NCI-H1105 treated with DMSO at 0.1 percent for 48 hours (cell line): ENCODE results near the gene MAN1C1.
"Not testable (repeated sequence)": the region's sequence is repeated elsewhere in the genome, so short reads cannot be mapped to it uniquely, and the experiment has no call there.

ENCODE experiments used
- DNase-seq: peaks from one replicate; lab custom pipeline; 2025; lab: John Stamatoyannopoulos, UW

The MAN1C1 gene

DNA sequence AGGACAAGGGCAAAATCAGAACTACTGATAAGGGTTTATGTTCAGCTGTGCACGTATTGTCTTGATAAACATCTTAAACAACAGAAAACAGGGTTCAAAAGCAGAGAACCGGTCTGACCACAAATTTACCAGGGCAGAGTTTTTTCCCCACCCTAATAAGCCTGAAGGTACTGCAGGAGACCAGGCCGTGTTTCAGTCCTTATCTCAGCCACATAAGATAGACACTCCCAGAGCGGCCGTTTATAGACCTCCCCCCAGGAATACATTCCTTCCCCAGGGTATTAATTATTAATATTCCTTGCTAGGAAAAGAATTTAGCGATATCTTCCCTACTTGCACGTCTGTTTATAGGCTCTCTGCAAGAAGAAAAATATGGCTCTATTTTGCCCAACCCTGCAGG, 19.6 kb downstream of the MAN1C1 start:
- DNase-seq: not testable (repeated sequence)

DNA sequence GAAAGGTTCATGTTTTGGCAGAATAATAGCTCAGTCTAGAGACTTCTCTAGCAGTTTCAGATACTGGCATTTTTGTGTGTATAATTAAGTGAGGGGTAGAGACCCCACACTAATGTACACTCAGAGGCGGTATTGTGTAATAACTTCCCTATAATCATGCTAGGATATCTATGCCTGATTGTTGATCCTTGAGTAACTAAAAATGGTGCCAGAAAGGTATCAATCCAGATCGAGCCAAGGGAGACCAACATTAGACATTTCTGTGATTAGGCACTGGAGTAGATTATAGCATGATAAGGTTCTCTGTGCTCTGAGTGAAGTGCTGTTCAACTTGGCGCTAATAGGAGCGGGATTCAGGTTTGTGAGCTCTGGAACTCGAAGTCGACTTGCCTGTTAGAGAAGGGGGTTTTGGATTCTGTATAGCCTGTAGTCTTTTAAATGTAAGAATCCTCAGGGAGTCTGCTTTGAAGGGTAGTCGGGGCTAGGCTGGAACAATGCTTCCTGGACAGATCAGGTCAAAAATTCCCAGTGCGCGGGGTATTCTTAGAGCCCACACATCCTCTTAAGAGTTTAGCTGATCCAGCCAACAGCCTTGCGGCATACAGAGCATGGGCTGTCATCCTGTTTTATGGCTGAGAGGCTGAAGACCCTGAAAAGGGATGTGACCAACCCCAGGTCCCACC, 24.2 kb downstream of the MAN1C1 start:
- DNase-seq: no peak

DNA sequence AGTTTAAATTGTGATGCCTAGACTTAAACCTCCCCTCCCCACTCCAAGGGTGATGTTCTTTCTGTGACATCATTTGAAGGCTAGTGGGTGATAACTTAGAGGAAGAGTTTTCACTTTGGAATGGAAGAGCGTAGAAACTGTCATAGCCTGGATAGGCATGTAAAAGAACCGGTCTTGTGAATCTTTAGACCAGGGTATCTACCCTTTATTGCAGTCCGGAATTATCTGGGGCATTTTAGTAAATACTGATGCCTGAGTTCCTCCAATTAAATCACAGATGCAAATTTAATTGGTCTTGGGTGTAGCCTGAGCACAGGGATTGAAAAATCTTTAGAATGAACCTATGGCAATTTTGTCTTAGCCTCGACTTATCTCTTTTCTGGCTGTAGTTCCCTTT, 24.7 kb downstream of the MAN1C1 start:
- DNase-seq: no peak

DNA sequence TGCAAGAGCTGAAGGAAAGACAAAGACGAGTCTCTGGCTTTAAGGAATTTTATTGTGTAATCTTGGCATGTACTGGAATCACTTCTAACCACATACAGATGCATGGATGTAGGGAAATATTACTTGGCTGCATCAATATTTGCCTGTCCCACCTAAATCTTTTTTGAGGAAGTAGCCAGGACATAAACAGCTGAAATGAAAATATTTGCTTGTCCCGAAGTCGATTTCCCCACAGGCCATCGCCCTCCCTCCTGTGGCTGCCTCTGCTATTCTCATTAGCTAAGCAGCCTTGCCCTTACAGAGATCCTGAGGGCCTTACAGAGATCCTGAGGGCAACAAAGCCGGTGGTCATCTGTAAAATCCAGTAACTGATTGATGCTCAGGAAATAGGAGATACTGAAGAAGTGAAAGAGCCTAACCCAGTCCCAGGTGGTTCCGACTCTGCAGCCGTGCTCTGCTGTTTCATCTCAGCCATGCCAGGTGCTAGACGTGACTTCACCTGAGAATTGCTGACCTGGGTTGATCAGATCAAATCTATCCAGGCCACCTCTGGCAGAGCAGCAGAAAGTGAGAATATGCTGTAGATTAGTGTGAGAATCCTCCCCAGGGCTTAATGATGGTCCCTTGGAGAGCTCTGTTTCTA, 25.5 kb downstream of the MAN1C1 start:
- DNase-seq: no peak

DNA sequence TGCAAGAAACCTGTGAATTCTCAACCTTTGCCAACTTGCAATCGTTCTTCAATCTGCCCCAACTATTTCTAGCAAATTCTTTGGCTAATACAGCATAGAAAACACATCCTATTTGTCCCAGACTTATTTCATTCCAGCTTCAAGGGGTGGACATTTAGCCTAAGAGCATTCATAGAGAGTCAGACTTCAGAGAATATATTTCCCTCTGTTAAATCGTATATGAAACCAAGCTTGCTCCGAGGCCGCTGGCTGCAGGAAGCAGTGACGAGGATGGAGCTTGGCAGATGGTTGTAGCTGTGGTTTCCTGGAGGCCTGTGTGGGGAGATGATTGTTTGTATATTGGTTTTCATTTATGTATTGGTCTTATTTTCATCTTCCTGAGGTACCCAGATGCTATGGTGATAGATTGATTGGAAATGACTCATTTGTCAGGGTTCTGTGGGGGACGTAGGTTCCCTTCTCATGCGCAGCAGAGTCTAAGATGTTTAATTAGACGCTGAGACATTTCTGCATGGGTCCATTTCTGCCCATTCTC, 26.1 kb downstream of the MAN1C1 start:
- no peak for DNase-seq

DNA sequence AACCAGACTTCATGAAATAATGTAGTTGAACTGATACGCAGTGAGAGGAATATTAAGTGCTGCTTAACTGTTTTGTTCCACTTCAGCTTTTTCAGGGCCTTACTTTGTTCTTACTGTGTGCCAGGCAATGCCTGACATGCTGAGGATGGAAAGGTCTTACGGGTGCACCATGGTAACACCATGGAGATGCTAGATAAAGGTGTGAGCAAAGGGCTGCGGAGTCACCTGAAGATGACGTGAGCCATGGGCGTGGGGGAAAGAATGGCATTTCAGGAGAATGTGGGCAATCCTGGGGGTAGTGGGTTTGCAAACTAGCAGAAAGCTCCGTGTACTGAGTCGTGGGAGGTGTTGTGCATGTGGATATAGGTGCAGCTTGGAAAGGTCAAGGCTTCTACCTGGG, 27.3 kb downstream of the MAN1C1 start:
- DNase-seq: no peak

DNA sequence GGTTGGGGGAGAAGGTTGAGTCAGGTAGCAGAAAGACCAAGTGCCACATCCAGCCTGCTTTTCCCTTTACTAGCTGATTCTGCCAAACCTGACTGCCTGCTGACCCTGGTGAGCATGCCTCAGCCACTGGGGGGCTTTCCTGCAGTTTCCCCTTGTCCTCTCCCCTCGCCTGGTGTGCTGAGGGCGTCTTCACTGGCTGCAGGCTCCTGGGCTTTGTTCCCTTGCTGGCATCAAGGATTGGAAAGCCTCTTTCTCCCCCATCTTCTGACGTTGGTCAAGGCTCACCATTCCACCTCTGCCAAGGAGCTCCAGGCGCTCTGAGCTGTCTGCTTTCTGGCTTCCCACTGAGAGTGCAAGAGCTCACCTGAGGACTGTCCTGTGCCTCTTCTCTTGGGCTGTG, 28.4 kb downstream of the MAN1C1 start:
- DNase-seq: no peak

DNA sequence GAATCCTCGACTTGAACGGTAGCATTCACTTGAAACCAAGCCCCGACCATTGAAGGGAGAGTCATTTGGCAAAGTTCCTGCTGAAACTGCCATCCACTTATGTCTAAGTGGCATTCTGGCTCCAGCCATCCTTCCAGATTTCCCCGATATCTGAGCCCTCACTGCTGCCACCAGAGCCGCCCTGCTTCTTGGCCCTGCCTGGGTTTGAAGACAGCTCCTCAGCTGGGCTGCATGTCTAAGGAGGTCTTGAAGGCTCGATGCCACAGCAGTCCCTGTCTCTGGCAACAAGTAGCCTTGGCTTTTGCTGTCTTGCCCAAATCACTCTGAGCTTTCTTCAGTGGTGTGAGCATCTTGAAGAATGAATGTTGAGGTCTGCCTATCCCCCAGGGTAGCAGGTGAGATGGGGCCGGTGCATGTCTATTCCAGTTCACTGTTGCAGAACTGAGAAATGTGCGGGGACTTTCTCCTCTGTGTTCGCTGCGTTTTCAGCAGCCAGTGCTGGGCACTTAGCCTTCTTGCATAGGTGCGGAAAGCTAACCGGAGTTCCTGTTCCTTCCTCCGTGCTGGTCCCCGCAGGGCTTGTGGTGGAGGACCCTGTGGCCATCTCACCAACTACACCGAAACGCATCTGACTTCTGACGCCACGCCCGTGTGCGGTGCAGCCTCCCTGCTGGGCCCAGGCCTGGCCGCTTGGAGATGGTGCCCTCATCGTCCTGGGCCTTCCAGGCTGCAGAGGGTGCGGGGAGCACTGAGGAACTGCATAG, 29.2 kb downstream of the MAN1C1 start:
- DNase-seq: peak; percentile 89

DNA sequence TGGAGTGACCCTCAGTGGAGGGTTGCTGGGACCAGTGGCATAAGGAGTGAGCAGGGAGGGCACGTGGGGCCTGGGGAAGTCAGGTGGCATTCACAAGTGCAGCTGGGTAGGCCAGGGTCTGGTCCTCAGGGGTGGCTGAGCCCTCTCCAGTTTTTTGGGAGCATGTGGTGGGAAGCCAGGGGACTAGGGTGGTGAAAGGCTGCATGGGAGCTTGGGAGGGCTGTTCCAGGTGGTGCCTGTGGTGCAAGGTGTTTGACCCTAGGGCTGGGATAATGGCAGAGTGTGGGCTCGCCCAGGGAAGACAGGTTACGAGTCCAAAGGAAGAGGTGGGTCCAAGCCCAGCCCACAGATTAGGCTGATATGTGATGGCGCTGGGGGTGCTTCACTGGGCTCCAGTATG, 30.5 kb downstream of the MAN1C1 start:
- no peak for DNase-seq

DNA sequence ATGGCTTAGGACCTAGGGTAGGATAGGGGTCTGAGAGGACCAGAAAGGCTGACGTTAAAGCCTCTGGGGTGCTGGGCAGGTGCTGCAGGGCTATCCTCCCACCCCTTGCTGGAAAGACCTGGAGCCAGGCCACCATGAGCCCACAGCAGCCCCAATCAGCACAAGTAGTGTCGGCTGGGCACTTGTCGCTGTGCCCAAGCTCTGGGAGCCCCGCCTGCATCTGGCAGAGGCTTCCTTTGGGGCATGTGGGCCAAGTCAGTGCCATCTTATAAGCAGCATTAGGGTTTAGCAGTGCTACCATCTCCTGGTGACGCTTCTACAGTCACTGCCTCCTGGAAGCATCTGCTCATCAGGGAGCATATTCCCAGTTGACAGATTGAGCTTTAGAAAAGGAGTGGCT, 31.3 kb downstream of the MAN1C1 start:
- no peak for DNase-seq

DNA sequence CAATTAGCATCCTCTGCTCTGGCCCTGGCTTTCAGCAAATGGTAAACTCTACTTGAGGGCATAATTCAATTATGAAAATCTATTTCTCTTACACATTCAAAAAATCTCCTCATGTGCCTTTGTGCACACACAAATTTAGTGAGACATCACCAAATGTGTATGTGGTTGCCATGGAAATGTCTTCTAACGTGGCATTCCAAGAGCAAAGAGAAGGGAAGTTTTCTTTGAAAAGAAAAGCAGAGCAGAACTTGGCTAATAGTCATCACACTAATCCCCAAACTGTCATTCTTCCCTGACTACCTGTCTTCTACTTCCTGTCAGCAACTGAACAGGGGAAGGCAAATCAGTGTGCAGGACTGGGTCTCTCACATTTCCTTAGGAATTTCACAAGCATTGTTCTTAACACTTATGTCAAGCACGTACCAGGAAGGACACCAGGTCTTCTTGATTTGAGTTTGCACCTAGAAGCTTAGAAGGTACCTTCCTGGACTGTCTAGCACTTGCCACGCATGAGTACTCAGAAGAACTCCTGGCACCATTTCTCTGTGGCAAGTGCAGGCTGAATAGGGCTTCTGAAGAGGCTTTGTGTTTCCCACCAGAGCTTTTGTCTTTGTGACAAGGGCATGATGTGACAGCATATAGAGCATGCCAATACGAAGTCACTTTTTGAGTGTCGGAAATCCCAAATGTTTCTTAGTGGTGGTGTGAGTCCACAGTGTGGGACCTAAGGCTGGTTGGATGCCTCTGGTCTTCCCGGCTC, 32.3 kb downstream of the MAN1C1 start:
- no peak for DNase-seq

DNA sequence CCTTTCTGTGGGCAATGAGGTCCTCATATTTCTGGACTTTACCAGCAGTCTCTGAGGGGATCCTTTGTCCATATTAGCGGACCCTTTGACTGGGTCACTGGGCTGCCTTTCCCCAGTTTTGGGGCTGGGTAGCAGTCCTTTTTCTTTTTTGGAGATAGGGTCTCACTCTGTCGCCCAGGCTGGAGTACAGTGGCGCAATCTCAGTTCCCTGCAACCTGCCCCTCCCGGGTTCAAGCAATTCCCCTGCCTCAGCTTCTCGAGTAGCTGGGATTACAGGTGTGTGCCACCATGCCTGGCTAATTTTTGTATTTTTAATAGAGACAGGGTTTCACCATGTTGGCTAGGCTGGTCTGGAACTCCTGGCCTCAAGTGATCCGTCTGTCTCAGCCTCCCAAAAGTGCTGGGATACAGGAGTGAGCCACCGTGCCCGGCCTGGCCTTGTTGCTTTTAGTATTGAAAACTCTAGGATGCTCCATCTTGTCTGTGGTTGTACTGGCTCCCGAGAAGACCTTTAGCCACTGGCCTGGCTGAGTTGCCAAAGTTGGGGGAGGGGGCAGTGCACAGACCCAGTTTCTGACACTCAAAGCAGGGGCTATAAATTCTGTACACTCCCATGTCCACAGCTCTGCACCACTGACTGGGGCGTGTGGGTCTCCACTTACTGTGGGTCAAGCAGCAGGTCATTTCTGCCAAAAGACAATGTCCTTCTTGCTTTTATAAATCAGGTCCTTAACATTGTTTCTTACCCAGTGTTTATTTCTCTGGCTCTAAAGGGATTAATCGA, 33.1 kb downstream of the MAN1C1 start:
- DNase-seq: no peak

DNA sequence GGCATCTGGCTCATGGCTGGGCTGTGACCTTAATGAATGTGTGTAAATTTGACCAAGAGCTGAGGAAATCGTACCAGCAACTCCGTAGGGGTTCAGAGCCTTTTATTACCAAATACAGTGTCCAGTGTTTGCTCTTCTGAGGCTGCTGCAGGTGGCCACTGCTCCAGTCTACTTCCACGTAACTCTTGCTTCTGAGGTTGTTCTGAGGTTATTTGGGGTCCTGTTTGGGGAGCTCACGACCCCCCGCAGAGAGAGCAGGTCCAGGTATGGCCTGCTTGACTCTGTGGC, 33.6 kb downstream of the MAN1C1 start:
- DNase-seq: no peak

DNA sequence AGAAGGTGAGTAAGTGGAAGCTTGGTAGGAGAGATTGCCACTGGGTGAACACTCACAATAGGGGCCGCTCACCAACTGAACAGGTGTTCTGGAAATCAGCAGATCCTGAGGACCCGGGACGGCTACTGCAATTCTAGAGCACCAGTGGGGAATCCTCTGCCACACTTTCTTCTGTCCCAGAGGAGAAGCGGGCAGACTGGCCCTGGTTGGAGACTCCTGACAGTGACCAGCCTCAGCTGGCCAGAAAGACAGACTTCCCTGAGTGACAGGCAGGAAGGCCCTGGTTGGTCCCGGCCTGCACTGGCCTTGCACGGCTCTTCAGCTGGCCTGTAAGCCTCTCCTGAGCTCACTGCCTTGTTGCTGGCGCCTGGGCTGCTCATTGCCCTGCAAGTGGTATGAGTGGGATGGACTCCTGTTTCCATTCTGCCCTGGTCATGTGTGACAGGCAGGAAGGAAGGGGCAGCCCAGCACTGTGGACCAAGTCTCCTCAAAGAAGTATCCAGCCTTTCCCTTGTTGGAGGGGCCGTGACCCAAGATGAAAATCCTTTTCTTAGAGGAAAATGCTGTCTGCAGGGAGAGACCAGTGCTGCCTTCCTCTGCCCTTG, 34.5 kb downstream of the MAN1C1 start:
- DNase-seq: no peak

DNA sequence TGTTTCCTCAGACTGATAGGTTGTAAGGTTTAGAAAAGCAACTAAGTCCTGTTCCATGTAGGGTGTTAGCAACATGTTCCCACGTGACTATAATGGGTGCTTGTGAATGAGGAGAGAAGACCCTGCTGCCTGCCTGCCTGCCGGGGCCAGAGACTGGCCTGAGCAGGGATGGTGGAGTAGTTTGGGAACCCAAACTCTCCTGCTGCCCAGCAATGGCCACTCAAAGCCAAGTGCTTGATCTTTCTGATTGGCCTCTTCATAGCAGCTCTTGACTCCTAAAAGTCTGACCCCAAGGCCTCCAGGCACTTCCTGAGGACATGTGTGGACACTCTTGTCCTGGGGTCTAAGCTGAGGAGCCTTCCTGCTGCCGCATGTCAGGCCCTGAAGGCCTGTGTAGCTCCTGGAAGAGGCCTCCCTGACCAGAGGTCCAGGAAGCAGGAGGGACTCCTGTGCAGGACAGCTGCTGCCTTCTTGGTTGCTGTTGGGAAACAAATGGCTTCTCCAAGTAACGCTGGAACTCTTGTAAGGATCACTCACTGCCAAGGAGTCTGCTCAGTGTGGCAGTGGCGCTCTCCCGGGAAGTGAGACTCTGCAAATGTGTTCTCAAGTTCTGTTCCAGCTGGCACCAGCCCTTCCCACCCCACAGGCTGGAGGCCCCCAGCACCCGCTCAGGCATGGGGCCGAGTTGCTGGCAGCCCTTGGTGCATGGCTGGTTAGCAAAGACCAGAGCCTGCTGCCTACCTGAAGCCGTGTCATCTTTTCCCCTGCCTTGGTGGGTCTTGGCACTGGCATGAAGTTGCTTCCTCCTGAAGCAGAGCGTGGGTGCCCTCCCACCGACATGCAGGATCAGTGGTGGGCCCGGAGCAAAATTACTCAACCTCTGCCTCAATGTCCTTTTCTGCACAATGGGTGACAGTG, 35.5 kb downstream of the MAN1C1 start:
- no peak for DNase-seq

DNA sequence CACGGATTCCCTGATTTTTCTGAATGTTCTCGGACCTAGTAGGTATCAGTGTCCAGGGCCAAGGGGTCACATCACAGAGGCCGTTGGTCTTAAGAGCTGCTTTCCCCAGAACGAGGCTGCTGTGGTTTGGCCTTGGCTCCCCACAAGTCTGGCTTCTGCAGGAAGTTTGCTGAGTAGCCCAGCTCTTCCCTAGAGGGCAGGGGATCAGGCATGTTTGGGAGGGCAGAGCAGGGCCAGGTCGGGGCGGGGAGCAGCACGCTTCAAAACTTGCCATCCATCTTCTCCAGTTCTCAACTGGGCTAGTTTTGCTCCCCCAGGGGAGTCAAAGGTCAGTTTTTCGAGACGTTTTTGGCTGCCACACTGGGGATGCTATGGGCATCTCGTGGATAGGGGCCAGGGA, 37.0 kb downstream of the MAN1C1 start:
- DNase-seq: no peak

DNA sequence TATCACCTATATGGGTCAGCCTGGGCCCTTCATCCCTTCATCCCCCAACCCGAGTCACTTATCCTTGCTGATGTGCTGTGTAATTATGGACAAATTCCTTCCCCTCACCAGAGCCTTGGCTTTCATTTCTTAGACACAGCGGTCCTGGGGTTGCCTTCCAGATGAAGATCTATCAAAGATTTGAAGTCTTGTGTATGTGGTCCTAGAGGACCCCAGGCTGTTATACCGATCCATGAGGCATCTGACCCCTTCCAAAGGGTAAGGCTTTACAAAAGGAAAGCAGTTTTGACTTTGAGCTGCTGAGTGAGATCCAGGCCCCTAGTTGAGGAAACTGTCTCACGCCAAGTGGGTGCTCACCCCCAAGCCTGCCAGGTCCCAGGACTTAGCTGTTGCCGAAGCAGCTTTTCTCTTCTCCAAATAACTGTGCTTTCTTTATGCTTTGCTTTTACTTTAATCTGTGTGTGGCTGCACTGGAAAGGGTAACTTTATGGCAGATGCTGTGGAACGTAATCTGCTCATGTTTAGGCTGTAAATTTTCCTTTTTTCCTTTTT, 37.6 kb downstream of the MAN1C1 start:
- DNase-seq: no peak

DNA sequence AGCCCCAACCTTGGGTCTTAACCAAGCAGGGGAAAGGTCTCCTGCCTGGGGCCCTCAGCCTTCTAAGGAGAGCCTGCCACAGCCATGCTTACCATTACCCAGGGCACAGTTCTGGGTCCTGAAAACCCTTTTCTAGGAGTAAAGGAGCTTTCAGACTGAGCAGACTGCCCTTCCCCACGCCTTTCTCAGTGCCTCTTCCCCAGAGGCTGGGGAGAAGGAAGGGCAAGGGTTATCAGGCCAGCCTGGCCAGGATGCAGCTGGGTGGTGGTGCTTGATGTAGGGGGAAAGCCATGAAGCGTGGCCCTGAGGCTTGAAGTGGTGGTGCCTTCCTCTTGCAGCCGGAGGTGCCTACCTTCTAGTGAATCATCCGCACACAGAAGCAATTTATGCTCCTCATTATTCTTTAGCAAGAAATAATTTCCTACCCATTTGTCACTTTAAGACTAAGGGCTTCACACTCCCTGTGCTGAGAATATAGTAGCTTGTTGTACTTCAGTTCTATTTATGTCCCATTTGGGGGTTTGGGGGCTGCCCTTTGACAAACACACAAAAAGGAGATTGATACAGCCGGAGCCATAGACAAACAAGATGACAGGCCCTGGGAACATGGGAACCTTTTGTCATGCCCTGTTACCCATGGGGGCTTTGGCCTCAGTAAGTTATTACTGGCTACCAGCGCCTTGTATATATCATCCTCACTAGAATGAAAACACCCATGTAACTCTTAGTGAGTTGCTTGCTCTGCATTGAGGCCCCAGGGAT, 40.7 kb downstream of the MAN1C1 start:
- DNase-seq: no peak
